Mesothelial cell of epicardium (in vitro differentiated cells): ENCODE data around the gene CCDC88C. TPM values are rescaled to one million over a fixed set of nuclear protein-coding genes. Genes with fewer than 3 reads are reported as not detected.

ENCODE experiments used
- DNase-seq, 2 experiments: peaks; one replicate each; pipeline ENCODE4 v3.0.0; 2021; ENCODE audit warnings: low spot score in 2 of 2; ENCODE audit not compliant: unreplicated experiment in 2 of 2
- H3K27ac Mint-ChIP-seq: 2 replicates; pipeline ENCODE4 v1.8.0; 2021; ENCODE audit warnings: mixed read lengths
- H3K27me3 Mint-ChIP-seq: 2 replicates; pipeline ENCODE4 v1.8.0; 2021; ENCODE audit warnings: low read depth, mixed read lengths
- H3K36me3 Mint-ChIP-seq: 2 replicates; pipeline ENCODE4 v1.8.0; 2021; ENCODE audit warnings: mixed read lengths
- H3K4me1 Mint-ChIP-seq: 2 replicates; pipeline ENCODE4 v1.8.0; 2021; ENCODE audit warnings: mixed read lengths
- H3K4me3 Mint-ChIP-seq: 2 replicates; pipeline ENCODE4 v1.8.0; 2021; ENCODE audit warnings: mild to moderate bottlenecking, moderate library complexity, mixed read lengths
- H3K9me3 Mint-ChIP-seq: 2 replicates; pipeline ENCODE4 v1.8.0; 2021; ENCODE audit warnings: mixed read lengths
- total RNA-seq: library from RNA; stranded (reverse); gene quantifications from 3 replicates; pipeline ENCODE4 v1.2.1, GENCODE V29; 2021
- TF ChIP-seq, protein P1 (sequence below): fragments of 200-600 bp; sonication (generic); IDR thresholded peaks from one replicate; pipeline ENCODE4 v1.5.0; 2021; ENCODE audit warnings: antibody characterized with exemption; ENCODE audit not compliant: unreplicated experiment

The CCDC88C gene
- total RNA-seq, 1 donor from 2014 or later: 23.7 TPM

DNA sequence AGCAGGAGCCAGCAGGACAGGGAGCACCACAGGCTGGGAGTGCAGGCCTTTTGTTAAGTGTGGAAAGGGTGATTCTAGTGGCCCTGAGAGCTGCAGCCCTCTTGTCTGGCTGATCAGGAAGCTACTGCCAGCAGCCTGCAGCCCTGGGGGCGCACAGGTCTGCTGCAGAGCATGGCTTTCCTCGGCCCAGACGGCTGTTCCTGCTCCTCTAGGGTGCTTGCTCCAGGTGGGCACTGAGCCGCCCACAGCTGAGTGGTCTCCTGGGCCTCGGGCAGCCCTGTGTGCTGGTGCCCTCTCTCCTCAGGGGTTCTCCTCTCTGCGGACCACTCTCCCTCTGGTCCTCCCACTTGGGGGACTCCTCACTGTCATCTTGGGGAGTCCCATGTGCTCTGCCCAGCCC is 18.9 kb downstream of the CCDC88C start:
- no peak overlapping the region for H3K27ac Mint-ChIP-seq

DNA sequence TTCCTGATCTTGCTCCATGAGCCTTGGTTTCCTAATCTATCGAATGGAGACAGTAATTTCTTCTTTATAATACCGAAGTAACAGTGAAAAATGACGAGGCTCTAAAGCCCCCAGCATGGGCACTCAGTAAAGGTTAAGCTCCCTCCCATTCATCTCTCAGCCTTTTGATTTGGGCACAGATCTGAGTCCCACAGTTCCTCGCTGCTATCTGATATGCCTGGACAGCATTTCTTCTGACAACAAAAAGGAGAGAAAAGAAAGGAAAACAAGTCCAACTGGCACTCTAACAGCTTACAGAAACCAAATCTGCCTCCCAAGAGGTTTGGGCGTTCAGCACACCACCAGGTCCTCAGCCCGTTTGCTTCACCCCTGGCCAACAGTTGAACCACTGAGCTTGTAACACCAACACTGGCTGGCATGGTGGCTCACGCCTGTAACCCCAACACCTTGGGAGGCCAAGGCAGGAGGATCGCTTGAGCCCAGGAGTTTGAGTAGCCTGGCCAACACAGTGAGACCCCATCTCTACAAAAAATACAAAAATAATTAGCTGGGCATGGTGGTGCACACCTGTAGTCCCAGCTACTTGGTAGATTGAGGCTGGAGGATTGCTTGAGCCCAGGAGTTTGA is 19.5 kb downstream of the CCDC88C start:
- Mint-ChIP-seq H3K36me3 (no peaks in the 10 kb centered on the region), H3K27ac (peak overlapping the region; percentile 56), H3K27me3 (peaks cover 23% of the 10 kb centered on the region), H3K4me3 (no peak overlapping the region), H3K9me3 (no peaks in the 10 kb centered on the region), H3K4me1 (peaks cover 47% of the 10 kb centered on the region)
- TF ChIP-seq, protein P1, sequence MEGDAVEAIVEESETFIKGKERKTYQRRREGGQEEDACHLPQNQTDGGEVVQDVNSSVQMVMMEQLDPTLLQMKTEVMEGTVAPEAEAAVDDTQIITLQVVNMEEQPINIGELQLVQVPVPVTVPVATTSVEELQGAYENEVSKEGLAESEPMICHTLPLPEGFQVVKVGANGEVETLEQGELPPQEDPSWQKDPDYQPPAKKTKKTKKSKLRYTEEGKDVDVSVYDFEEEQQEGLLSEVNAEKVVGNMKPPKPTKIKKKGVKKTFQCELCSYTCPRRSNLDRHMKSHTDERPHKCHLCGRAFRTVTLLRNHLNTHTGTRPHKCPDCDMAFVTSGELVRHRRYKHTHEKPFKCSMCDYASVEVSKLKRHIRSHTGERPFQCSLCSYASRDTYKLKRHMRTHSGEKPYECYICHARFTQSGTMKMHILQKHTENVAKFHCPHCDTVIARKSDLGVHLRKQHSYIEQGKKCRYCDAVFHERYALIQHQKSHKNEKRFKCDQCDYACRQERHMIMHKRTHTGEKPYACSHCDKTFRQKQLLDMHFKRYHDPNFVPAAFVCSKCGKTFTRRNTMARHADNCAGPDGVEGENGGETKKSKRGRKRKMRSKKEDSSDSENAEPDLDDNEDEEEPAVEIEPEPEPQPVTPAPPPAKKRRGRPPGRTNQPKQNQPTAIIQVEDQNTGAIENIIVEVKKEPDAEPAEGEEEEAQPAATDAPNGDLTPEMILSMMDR: no peak
- DNase-seq: no peak

More for the DNA sequence above, 18.9 kb downstream of the CCDC88C start:
- TF ChIP-seq, protein P1: no peak
- no peaks in the 10 kb centered on the region for H3K36me3 Mint-ChIP-seq
- peaks cover 47% of the 10 kb centered on the region for H3K4me1 Mint-ChIP-seq
- no peak for DNase-seq
- peaks cover 19% of the 10 kb centered on the region for H3K27me3 Mint-ChIP-seq
- H3K9me3 Mint-ChIP-seq: no peaks in the 10 kb centered on the region
- no peak overlapping the region for H3K4me3 Mint-ChIP-seq

GRCh38 chr14:91396959-91397815 is 20.4 kb downstream of the CCDC88C start:
- peaks cover 45% of the 10 kb centered on the region for H3K4me1 Mint-ChIP-seq
- DNase-seq: no peak

DNA sequence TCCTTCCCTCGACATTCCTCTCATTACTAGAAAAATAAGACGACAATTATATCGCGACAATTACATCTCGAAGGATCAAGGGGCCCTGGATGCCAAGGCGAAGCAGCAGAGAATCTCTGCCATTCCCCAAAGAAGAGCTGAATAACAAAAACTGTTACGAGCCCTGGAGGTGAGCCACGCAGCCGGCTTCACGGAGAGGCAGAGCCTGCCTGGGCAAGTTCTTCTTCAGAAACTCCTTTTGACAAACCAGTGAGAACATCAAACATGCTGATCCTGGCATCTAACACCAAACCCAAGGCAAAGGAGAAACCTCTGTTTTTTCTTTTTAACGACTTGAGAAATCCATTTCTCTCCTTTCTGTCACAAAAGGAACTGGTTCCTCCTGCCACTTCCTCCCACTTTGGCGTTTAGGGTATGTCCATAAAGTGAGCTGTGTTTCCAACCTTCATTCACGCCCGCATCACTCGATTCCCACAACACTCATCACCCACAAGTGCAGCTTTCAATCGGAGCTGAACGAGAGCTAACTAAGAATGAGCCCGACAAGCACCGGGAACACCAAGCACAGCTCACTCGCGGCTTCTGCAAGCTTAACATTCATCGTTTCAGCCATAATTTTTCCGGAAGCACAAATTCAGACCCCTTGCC is 21.5 kb downstream of the CCDC88C start:
- H3K4me1 Mint-ChIP-seq: peaks cover 46% of the 10 kb centered on the region
- TF ChIP-seq, protein P1: no peak
- peak overlapping the region; percentile 79 for H3K27ac Mint-ChIP-seq
- no peak for DNase-seq
- H3K4me3 Mint-ChIP-seq: peak overlapping the region; percentile 13
- H3K36me3 Mint-ChIP-seq: no peaks in the 10 kb centered on the region
- H3K9me3 Mint-ChIP-seq: no peaks in the 10 kb centered on the region
- H3K27me3 Mint-ChIP-seq: peaks cover 34% of the 10 kb centered on the region

More at GRCh38 chr14:91396959-91397815, 20.4 kb downstream of the CCDC88C start:
- Mint-ChIP-seq H3K9me3 (no peaks in the 10 kb centered on the region), H3K27me3 (peaks cover 27% of the 10 kb centered on the region), H3K27ac (peak overlapping the region; percentile 79), H3K4me3 (no peak overlapping the region), H3K36me3 (no peaks in the 10 kb centered on the region)
- TF ChIP-seq, protein P1: no peak

DNA sequence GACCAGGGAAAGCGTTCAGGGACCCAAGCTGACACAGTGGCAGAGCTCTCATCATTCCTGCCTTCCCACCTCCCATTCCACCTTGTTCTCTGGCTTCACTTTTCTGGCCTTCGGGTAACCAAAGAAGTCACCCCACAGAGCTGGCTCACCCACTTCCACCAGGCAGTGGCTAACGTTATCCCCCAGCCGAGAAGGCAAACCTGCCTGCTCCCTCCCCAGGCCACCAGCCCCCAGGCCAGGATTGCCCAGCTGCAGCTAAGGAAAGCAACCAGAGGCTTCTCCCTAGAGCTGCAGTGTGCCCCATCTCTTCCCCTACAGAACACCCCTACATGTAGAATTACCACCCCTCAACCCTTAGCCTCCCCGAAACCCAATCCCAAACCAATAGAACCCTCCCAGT is 22.2 kb downstream of the CCDC88C start:
- Mint-ChIP-seq H3K4me3 (no peak overlapping the region), H3K36me3 (no peaks in the 10 kb centered on the region), H3K4me1 (peaks cover 46% of the 10 kb centered on the region), H3K27me3 (peaks cover 40% of the 10 kb centered on the region), H3K9me3 (no peaks in the 10 kb centered on the region), H3K27ac (peak overlapping the region; percentile 79)
- TF ChIP-seq, protein P1: no peak
- DNase-seq: no peak
